ENCODE data around the gene TMPO.

DNA sequence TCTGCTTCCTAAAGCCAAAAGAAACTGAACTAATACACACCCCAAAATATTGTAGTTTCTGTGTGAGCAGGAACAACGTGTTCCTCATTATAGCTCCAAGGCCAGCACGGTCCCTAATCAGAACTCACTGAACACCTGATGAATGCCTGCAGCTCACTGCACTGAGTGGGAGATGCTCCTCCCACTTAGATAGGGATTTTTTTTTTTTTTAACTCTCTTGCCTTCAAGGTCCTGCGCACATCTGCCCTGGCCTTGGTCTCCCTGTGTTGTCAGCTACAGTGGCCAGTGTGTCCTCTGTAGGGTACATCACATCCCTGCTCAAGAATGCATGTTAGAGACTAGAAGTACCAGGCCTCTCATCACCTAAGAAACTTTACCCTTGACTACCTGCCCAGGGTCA is 44.3 kb upstream of the TMPO start:
- TF ChIP-seq, protein P1, sequence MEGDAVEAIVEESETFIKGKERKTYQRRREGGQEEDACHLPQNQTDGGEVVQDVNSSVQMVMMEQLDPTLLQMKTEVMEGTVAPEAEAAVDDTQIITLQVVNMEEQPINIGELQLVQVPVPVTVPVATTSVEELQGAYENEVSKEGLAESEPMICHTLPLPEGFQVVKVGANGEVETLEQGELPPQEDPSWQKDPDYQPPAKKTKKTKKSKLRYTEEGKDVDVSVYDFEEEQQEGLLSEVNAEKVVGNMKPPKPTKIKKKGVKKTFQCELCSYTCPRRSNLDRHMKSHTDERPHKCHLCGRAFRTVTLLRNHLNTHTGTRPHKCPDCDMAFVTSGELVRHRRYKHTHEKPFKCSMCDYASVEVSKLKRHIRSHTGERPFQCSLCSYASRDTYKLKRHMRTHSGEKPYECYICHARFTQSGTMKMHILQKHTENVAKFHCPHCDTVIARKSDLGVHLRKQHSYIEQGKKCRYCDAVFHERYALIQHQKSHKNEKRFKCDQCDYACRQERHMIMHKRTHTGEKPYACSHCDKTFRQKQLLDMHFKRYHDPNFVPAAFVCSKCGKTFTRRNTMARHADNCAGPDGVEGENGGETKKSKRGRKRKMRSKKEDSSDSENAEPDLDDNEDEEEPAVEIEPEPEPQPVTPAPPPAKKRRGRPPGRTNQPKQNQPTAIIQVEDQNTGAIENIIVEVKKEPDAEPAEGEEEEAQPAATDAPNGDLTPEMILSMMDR (IDR thresholded peaks at IDR 0.05), result no peak
- no peak for TF ChIP-seq POLR2A (IDR thresholded peaks at IDR 0.05)

Measured in Peyer's patch (tissue), 4 donors.